NCI-H2107 (cell line): ENCODE data around the gene ZNF326.

Experiments
- DNase-seq: peaks from one replicate; lab custom pipeline; 2025; lab: John Stamatoyannopoulos, UW

Gene ZNF326

DNA sequence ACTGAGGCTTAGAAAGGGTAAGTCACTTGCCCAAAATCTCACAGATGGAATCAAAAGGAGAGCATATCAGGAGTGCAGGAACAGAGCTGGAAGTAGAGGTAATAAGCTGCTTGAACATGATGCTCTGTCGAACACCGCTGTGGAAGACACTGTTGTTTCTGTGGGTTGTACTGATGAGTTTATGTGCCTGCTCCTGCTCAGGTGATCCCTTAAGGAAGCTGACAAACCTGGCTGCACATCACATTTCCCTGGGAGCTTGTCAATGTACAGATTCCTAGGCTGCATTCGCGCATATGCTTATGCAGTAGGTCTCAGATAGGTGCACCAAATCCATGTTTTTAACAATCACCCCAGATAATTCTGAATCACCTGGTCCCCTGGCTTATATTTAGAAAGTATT is 79.7 kb downstream of the ZNF326 start:
- no peak for DNase-seq

DNA sequence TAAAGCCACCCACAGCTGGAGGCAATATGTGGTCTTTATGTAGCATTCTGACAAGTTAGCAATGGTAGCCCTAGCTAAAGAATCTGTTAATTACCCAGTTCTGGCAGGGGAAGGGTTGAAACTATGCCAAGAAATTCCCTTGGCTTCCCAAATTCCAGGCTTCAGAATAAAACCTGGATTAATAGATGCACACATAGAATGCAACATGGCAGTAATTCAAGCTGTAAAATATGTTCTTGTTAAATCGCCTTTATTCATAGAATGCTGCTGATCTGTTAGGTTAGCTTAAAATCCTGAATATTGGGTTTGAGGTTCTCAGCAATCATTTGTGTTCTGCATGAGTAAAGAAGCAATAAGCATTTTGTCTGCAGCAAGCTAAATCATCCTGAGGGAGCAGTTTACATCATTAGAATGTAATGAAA is 80.1 kb downstream of the ZNF326 start:
- DNase-seq, result no peak

DNA sequence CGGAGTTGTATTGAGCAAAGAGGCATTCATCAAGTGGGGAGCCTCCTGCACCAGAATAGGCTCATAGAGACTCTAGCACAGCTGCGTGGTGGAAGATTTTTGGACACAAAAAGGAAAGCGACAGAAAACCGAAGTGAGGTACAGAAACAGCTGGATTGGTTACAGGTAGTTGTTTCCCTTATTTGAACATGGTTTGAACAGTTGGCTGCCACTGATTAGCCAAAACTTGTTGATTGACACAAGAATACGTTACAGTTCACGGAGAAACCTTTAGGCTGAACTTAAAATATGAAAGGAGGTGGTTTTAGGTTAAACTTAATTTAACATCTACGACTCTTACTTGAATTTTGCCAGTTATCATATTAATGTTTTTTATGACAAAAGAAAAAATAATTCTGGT is 89.1 kb downstream of the ZNF326 start:
- no peak for DNase-seq
